ENCODE results near the gene IP6K1.

- no peak for TF ChIP-seq CTCF (IDR thresholded peaks at IDR 0.05)
- TF ChIP-seq EZH2 (IDR thresholded peaks at IDR 0.05; ENCODE audit: borderline replicate concordance, insufficient read depth, low read depth, low read length, poor library complexity, severe bottlenecking), result no peak
These were observed 58.4 kb downstream of the IP6K1 start for GRCh38 chr3:49727924-49728361.
